Measurements from ENCODE around the gene CRISPLD2. TPM values are rescaled to one million over a fixed set of nuclear protein-coding genes. Genes with fewer than 3 reads are reported as not detected.
A peak's percentile ranks its signal among the peaks of the same experiment; 100 is the strongest.

The CRISPLD2 gene
- total RNA-seq, 1 donor: 0.99 TPM

DNA sequence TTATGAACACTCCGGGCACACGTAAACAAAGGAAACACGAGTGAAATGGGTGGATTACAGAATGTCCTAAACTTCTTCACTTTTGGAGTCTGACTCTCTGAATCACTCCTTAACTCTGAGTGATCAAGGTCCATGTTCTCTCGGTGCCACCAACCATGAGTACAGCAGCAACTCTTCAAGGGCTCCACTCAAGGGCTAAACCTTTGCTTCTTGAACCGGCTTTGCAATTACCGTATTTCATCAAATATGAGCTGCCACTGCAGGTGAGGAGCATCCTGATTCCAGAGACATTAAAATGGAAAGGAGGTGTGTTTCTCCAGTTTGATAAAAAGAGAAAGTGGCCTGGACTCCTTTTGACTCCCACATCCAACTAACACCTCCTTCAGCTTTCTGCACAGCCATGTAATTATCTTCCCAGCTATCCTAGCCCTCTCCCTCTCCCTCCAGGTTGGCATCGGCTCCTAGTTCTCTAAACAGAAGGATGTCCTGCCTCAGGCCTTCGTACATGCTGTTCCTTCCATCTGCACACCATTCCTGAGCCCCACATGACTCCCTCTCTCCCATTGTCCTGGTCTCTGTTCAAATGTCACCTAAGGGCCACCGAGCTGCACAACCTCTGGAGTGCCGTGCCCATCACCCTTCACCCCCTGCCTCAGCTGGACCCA, 130.1 kb downstream of the CRISPLD2 start:
- TF ChIP-seq, protein P1, sequence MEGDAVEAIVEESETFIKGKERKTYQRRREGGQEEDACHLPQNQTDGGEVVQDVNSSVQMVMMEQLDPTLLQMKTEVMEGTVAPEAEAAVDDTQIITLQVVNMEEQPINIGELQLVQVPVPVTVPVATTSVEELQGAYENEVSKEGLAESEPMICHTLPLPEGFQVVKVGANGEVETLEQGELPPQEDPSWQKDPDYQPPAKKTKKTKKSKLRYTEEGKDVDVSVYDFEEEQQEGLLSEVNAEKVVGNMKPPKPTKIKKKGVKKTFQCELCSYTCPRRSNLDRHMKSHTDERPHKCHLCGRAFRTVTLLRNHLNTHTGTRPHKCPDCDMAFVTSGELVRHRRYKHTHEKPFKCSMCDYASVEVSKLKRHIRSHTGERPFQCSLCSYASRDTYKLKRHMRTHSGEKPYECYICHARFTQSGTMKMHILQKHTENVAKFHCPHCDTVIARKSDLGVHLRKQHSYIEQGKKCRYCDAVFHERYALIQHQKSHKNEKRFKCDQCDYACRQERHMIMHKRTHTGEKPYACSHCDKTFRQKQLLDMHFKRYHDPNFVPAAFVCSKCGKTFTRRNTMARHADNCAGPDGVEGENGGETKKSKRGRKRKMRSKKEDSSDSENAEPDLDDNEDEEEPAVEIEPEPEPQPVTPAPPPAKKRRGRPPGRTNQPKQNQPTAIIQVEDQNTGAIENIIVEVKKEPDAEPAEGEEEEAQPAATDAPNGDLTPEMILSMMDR (IDR thresholded peaks at IDR 0.05; ENCODE audit: insufficient read depth, low read length): no peak
- no peak overlapping the region for H3K4me3 ChIP-seq (ENCODE audit: low read depth, low read length)
- no peak for DNase-seq (ENCODE audit: low read depth)

DNA sequence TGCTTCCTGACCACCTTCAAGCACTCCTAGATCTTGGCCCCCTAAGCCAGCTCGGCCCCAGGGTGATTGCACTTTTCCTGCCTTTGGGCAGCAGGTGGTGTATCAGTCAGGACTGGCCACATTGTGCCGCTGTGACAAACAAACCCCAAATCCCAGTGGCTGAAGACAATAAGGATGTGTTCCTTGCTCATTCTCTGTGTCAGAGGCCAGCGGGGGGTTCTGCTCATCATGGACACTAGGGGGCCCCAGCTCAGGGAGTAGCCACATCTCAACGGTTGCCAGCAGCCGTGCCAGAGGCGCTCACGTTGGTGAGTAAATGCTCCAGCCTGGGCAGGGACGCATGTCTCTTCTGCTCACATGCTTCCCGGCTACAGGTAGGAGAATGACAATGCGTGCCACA, 131.1 kb downstream of the CRISPLD2 start:
- TF ChIP-seq, protein P1 (IDR thresholded peaks at IDR 0.05; ENCODE audit: insufficient read depth, low read length): peak; percentile 11
- no peak for DNase-seq (ENCODE audit: low read depth)
- H3K4me3 ChIP-seq (ENCODE audit: low read depth, low read length): no peak overlapping the region

DNA sequence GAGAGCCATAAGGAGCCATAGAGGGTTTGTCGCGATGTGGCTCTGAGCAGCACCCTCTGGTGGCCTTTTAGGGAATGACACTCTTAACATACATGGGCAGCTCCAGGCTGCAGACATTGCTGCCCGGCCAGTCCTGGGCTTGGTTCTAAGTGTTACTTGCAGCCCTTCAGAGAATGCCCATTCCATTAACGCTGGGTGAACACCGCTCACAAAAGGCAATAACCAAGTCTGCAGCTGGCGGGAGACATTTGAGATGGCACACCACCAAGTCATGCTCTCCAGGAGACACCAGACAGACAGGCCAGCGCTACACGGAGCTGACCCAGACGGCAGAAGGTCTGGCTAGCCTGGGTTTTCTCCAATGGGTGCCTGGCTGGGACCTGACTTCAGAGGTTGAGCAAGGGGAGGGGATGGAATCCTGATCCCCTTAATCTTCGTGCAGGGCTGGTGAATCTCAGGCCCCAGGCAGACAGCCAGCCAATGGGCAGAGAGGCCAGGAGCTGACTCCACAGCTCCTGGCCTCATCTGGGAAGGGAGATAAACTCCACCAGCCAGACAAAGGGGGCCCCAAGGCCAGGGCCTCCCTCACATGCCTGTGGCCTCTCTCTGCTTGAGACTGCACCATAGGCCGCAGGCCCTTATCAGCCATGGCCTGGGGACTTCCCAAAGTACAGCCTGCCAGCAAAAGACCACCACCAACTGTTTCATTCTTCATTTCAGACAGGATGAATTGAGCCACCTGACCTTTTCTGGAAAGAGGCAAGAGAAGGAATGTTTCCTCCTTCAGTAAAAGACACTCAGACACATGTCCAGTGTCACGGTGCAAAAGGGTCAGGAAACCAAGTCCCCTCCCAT, 132.8 kb downstream of the CRISPLD2 start:
- no peak overlapping the region for H3K4me3 ChIP-seq (ENCODE audit: low read depth, low read length)
- DNase-seq (ENCODE audit: low read depth): peak; percentile 94
- TF ChIP-seq, protein P1 (IDR thresholded peaks at IDR 0.05; ENCODE audit: insufficient read depth, low read length): peak; percentile 89

DNA sequence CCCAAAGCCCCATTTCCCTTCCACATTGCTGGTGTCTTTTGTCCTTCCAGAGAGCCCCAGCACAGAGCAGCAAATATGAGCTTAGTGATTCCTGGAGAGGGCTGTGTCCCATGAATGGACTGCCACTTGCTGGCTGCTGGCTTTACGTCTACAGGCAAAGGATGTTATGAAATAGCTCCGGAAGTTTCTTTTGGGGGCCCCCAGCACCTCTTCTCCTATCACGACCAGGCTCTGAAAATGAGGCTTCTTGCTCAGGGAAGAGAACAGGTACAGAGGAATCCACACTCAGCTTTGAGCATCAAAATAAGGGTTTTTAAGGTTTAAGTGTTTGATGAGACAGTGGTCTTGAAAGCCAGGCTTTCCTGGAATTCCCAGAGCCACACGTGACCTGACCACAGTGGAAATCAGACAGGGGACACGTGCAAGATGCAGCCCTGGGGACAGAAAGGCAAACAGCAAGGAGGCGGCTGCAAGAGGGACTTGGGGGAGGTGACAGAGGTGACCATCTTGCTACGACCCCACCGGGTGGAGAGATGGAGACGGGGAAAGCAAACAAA, 133.5 kb downstream of the CRISPLD2 start:
- TF ChIP-seq, protein P1 (IDR thresholded peaks at IDR 0.05; ENCODE audit: insufficient read depth, low read length): no peak
- no peak for DNase-seq (ENCODE audit: low read depth)

DNA sequence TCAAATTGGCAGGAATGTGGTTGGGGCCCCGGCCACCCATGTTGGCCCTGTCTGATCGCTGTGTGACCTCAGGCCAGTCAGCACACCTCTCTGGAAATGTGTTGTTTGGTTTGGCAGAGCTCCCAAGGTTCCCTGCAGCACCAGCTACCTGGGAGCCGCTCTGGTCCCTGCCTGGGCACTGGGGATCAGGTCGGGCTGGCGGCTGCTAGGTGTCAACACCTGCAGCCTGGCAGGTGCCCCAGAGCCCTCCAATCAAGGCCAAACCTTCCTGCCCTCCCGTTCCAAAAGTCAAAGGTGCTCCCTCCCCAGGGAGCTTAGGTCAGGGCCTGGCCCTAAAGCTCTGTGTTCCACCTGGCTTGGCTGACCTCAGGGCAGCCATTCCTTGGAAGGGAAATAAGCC, 135.6 kb downstream of the CRISPLD2 start:
- no peak overlapping the region for H3K4me3 ChIP-seq (ENCODE audit: low read depth, low read length)
- TF ChIP-seq, protein P1 (IDR thresholded peaks at IDR 0.05; ENCODE audit: insufficient read depth, low read length): no peak
- no peak for DNase-seq (ENCODE audit: low read depth)

More for the DNA sequence above, 133.5 kb downstream of the CRISPLD2 start:
- H3K4me3 ChIP-seq (ENCODE audit: low read depth, low read length): no peak overlapping the region

DNA sequence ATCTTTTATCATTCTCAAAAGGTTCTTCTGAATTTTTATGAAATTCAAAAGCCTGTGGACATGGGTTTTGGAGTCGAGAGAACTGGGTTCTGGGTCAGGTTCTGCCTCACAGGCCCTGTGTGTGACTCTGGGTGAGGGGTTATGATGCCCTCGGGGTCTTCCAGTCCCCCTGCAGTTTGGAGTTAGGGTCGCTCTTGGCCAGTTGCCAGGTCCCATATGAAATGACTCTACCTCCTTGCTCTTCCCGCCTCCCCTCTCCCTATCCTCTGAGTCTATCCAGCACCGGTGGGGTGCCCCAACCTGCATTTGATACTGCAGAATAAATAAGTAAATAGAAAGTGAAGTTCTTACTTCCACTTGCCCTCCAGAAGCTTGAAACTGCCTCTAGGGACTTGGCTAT, 137.4 kb downstream of the CRISPLD2 start:
- TF ChIP-seq, protein P1 (IDR thresholded peaks at IDR 0.05; ENCODE audit: insufficient read depth, low read length): no peak

More for the DNA sequence above, 137.4 kb downstream of the CRISPLD2 start:
- H3K4me3 ChIP-seq (ENCODE audit: low read depth, low read length): no peak overlapping the region
- DNase-seq (ENCODE audit: low read depth): no peak
